ENCODE measurements around the gene THOC7.

The THOC7 gene

GRCh38 chr3:63878394-63879060, 14.9 kb upstream of the THOC7 start:
- DNase-seq (ENCODE audit: low read depth, low spot score) = no peak

DNA sequence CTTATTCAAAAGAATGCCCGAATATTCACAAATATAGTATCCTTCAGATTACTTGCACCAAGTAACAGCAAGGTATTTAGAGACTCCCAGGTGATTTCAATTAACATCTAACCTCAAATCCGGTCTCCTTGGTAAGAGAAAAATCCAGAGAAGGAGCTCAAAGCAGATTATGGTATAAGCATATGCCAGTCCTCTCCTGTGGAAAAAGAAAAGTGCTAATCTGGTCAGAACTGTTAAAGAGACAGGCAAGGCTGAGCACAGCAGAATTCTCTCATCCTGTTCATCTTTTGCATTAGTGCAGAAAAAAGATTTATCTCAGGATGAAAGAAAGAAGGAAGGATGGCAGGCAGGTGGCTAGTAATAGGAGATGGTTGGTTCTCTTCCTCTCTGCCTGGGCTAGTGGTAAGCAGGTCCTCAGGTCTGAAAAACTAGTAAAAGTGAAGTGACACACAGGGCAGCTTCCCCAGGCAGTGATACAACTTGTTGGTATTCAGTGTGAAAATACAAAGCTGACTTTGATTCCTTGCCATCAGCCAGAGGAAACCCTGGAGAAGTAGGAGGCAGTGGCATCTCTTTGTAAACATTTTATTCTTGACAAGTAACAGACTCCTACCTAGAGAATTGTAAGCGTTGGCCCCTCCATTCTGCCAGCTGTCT, 14.3 kb upstream of the THOC7 start:
- DNase-seq (ENCODE audit: low read depth, low spot score) = no peak

GRCh38 chr3:63876260-63876659, 12.7 kb upstream of the THOC7 start:
- no peak for DNase-seq (ENCODE audit: low read depth, low spot score)

DNA sequence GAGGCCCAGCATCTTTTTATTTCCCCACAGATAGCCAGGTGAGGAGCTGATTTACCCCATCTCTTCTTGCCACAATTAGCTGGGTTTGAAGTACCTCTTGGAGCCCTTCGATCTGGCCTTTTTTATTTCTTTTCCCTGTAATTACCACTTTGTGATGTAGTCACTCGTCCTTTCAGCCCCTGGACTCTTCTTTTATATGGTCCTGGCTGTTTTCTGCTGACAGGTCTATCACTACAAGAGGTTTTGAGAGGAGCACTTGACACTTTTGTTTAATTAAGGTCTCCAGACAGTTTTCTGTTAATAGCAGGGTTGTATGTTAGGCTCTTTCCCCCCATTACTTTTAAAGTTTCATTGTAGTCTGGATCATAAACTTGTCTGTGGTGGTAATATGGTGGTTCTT, 11.9 kb upstream of the THOC7 start:
- DNase-seq (ENCODE audit: low read depth, low spot score) = no peak

GRCh38 chr3:63874769-63875168, 11.2 kb upstream of the THOC7 start:
- DNase-seq (ENCODE audit: low read depth, low spot score) = no peak

DNA sequence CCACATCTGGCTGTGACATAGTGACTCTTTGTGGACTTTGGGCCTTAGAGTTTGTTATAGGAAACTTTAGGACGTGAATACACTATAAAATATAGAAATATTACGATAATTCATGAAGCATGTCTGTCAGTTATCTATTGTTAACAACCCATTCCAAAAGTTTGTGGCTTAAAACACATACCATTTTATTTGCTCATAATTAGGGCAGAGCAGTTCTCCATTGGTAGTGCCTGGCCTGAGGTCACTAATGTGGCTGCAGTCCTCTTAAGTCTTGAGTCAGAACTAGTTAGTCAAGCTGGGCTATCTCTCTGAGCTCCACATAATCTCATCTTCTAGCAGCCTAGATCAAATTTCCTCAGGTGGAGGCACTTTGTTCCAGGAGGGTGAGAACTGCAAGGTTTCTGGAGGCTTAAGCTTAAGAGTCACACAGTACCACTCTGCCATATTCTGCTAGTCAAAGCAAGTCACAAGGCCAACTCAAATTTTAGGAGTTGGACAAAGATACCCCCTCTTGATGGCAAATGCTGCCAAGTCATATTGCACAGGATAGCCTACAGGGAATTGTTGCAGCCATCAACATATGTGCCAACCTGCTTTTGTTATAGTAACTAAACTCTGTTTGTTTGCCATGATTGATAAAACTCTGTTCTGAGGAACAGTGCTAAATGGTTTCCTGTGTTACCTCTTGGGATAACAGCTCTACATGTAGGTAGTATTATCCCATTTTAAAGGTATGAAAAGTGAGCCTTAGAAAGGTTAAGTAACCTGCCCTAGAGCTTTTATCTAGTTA, 8.7 kb upstream of the THOC7 start:
- DNase-seq (ENCODE audit: low read depth, low spot score) = no peak

GRCh38 chr3:63870615-63871005, 7.0 kb upstream of the THOC7 start:
- no peak for DNase-seq (ENCODE audit: low read depth, low spot score)

DNA sequence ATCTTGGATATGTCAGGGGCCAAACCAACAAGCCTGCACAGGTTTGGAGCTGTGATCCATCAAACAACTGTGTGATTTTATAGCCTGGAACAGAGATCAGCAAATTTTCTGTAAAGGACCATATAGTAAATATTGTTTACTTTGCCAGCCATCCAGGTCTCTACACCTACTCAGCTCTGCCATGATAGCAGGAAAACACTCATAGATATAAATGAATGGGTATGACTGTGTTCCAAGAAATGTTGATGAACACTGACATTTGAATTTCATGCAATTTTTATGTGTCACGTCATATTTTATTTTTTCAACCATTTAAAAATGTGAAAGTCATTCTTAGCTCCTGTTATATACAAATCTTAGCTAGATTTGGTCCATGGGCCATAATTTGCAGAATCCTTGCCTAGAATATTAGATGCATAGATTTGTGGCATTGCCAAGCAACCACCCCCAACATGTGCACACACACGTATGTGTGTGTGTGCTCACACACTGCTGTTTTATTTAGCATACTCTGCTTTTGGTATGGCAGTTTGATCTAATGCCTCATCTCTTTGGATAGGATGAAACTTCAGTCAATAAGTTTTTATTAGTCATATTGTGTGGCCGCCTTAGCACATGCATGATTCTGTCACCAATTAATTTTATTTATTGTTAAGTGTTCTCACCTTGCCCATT, 6.5 kb upstream of the THOC7 start:
- DNase-seq (ENCODE audit: low read depth, low spot score) = no peak

DNA sequence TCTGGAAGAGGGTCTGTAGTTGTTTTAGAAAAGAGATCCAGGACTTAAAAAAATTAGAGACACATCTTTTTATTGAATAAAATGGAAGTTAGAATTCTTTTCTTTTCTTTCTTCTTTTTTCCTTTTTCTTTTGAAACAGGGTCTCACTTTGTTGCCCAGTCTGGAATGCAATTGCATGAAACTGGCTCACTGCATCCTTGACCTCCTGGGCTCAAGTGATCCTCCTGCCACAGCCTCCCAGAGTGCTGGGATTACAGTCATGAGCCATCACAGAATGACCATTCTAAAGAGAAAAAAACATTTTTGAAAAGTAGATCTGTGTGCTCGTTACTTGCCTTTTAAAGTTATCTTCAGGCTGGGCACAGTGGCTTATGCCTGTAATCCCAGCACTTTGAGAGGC, 3.6 kb upstream of the THOC7 start:
- no peak for DNase-seq (ENCODE audit: low read depth, low spot score)

DNA sequence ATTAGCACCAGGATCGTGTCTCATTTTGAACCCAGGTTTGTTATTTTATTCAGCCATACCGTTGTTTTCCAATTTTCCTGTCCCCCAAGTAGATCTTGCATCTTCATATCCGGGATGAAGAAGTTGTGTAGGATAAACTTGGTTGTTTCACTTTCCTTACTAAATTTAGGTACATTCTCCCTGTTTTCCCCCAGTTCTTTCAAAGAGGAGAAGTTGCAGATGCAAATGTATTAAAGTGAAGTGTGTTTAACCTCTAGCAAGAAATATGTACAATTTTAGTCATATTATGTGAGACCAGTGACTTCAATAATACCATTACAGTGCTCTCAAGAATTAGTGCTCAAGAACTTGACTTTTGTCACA, 1.3 kb upstream of the THOC7 start:
- DNase-seq (ENCODE audit: low read depth, low spot score) = no peak

DNA sequence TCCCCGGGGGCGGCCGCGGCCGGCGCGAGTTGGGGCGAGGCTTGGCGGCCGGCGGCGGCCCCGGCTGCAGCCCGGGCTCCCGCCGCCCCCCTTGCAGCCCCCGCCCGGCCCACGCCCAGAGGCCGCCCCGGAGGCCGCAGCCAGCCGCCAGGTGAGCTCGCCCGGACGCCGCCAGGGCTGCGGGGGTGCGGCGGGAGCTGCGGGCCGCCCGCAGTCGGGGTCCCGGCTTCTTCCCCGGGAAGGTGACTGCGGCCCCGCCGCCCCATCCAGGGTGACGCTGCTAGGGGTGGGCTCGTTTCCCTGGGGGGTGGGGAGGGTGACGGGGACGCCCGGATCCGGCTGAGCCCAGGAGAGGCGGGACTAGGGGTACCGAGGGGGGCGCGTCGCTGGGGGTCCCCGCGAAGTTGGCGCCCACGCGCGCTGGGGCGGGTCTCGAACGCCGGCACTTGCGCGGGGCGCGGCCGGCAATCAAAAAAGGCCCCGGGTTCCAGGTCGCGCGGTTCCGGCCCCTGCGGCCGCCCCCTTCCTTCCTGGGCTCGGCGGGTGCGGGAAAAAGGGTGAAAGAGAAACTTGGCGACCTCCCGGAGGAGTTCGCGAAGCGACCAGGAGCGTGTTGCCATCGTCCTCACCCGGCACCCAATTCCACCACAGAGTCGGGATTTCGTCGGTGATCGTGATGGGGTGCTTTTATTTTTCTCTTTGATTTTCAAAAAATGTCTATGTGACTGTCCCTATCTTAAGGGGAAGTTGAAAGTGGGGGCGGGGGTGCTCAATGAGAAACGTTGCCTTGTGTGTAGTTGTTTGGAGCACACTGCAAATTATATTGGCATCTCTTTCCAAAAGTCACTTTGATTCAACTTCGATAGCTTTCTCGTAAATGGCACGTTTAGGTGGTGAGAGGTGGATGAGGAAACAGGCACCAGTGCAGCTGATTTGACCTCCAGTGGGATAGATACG, 681 bp upstream of the THOC7 start:
- DNase-seq (ENCODE audit: low read depth, low spot score) = no peak

DNA sequence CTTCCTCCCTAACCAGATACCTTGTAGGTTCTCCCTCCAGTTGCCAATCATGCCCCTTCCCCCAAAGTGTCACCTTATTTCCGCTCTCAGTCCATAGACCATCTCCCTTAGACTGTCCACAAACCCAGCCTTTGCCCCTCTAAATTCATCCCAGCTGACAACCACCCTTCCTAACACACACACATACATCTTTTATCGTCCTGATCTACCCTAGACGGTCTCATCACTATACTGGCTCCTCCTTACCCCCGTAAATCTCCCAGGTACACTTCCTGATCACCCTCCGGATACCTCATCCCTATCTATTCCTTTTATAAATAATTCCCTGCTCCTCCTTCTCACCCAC, 828 bp downstream of the THOC7 start:
- DNase-seq (ENCODE audit: low read depth, low spot score) = no peak

DNA sequence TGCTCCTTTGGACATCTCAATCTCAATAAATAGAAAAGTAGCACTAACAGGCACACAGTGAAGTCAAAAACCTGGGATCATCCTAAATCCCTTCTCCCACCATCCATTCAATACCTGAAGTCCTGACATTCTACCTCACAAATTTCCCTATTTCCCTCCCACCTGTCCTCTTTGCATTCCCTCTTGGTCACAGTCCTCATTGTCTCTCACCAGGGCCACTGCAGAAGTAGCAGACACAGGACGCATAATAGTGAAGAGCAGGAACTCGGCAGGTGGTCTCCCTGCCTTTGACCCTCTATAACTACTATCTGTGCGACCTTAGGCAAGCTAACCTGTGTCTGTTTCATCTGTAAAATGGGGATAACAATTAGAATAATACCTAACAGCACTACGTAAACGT, 2.3 kb downstream of the THOC7 start:
- no peak for DNase-seq (ENCODE audit: low read depth, low spot score)

- no peak for DNase-seq (ENCODE audit: low read depth, low spot score)
These were observed 2.8 kb downstream of the THOC7 start for GRCh38 chr3:63860776-63861175.

DNA sequence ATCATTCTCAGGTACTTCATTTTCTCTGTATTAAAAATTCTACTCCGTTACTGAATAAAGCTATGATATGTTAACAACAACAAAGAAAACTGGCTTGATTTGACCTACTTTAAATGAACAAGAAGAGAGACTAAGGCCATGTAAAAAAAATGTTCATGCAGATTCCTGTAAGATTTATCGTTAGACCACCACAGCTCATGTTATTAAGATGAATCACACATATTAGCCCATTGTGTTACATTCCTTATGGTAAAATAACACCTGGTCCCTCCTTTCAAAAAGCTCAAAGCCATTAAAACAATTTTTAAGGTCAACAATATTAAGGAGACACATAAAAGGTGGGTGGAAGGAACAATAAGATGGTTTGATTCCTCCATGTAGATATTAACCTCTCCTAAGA, 6.3 kb downstream of the THOC7 start:
- DNase-seq (ENCODE audit: low read depth, low spot score) = no peak

- no peak for DNase-seq (ENCODE audit: low read depth, low spot score)
These were observed 8.2 kb downstream of the THOC7 start for GRCh38 chr3:63855333-63855940.

DNA sequence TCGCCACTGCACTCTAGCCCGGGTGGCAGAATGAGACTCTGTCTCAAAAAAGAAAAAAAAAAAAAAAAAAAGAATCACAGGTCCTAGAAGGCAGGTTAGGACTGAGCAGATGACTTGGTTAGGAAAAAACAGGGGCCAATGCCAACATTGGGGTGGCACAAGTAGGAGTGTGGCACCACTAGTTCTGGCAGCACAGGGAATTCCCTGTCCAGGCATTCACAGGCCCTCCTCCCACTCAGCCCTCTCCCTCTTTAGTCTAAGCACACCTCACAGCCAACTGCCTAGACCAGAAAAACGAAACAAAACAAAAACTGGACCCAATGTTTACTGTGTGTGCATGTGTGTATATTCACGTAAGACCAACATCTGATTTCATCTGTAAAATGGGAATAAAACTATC, 10.5 kb downstream of the THOC7 start:
- DNase-seq (ENCODE audit: low read depth, low spot score) = no peak

GRCh38 chr3:63851287-63851686, 12.3 kb downstream of the THOC7 start:
- DNase-seq (ENCODE audit: low read depth, low spot score) = no peak

GRCh38 chr3:63849175-63849574, 14.4 kb downstream of the THOC7 start:
- no peak for DNase-seq (ENCODE audit: low read depth, low spot score)

GRCh38 chr3:63847718-63848450, 15.7 kb downstream of the THOC7 start:
- DNase-seq (ENCODE audit: low read depth, low spot score) = no peak
